Measurements from ENCODE around the gene RPS6KL1. TPM values are rescaled to one million over a fixed set of nuclear protein-coding genes. Genes with fewer than 3 reads are reported as not detected.

Gene RPS6KL1
- polyA plus RNA-seq, 3 donors: 0.74 to 1.6 (median 1.1) TPM

- DNase-seq (ENCODE audit: low read depth in 3 of 3, low spot score in 2 of 3): no peak
Measured at GRCh38 chr14:74952697-74953484, 29.8 kb upstream of the RPS6KL1 start.

GRCh38 chr14:74952180-74952665 lies 29.2 kb upstream of the RPS6KL1 start:
- DNase-seq (ENCODE audit: low read depth in 3 of 3, low spot score in 2 of 3): no peak

- DNase-seq (ENCODE audit: low read depth in 3 of 3, low spot score in 2 of 3): no peak
Measured at GRCh38 chr14:74951443-74952179, 28.6 kb upstream of the RPS6KL1 start.

- DNase-seq (ENCODE audit: low read depth in 3 of 3, low spot score in 2 of 3): no peak
Measured at GRCh38 chr14:74950795-74951442, 27.9 kb upstream of the RPS6KL1 start.

- no peak for DNase-seq (ENCODE audit: low read depth in 3 of 3, low spot score in 2 of 3)
Measured at GRCh38 chr14:74949859-74950573, 27.0 kb upstream of the RPS6KL1 start.

GRCh38 chr14:74949191-74949601 lies 26.1 kb upstream of the RPS6KL1 start:
- no peak for DNase-seq (ENCODE audit: low read depth in 3 of 3, low spot score in 2 of 3)

- DNase-seq (ENCODE audit: low read depth in 3 of 3, low spot score in 2 of 3): no peak
Measured at GRCh38 chr14:74948228-74949175, 25.4 kb upstream of the RPS6KL1 start.

- DNase-seq (ENCODE audit: low read depth in 3 of 3, low spot score in 2 of 3): no peak
Measured at GRCh38 chr14:74947353-74948227, 24.5 kb upstream of the RPS6KL1 start.

GRCh38 chr14:74946659-74947281 lies 23.7 kb upstream of the RPS6KL1 start:
- DNase-seq (ENCODE audit: low read depth in 3 of 3, low spot score in 2 of 3): no peak

GRCh38 chr14:74945852-74946658 lies 23.0 kb upstream of the RPS6KL1 start:
- no peak for DNase-seq (ENCODE audit: low read depth in 3 of 3, low spot score in 2 of 3)

GRCh38 chr14:74945261-74945851 lies 22.3 kb upstream of the RPS6KL1 start:
- no peak for DNase-seq (ENCODE audit: low read depth in 3 of 3, low spot score in 2 of 3)

- no peak for DNase-seq (ENCODE audit: low read depth in 3 of 3, low spot score in 2 of 3)
Measured at GRCh38 chr14:74942608-74943007, 19.5 kb upstream of the RPS6KL1 start.

GRCh38 chr14:74942181-74942580 lies 19.1 kb upstream of the RPS6KL1 start:
- DNase-seq (ENCODE audit: low read depth in 3 of 3, low spot score in 2 of 3): no peak

GRCh38 chr14:74941676-74942097 lies 18.6 kb upstream of the RPS6KL1 start:
- no peak for DNase-seq (ENCODE audit: low read depth in 3 of 3, low spot score in 2 of 3)

- DNase-seq (ENCODE audit: low read depth in 3 of 3, low spot score in 2 of 3): no peak
Measured at GRCh38 chr14:74940956-74941565, 18.0 kb upstream of the RPS6KL1 start.
